8988T (cell line): Measurements from ENCODE around the gene TMEM269.

ENCODE experiments used
- DNase-seq: peaks from one replicate; pipeline ENCODE4 v3.0.0; 2011

Gene TMEM269, protein sequence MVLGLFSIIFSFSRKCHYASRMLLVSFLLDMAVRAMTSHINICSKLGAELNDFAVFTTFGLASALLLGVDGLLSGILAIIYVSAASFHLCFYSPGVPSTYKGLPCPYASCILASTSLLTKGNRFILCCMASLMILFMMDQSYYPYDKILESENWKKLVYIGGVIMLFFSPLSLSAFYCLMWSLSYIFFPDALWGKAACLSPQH

DNA sequence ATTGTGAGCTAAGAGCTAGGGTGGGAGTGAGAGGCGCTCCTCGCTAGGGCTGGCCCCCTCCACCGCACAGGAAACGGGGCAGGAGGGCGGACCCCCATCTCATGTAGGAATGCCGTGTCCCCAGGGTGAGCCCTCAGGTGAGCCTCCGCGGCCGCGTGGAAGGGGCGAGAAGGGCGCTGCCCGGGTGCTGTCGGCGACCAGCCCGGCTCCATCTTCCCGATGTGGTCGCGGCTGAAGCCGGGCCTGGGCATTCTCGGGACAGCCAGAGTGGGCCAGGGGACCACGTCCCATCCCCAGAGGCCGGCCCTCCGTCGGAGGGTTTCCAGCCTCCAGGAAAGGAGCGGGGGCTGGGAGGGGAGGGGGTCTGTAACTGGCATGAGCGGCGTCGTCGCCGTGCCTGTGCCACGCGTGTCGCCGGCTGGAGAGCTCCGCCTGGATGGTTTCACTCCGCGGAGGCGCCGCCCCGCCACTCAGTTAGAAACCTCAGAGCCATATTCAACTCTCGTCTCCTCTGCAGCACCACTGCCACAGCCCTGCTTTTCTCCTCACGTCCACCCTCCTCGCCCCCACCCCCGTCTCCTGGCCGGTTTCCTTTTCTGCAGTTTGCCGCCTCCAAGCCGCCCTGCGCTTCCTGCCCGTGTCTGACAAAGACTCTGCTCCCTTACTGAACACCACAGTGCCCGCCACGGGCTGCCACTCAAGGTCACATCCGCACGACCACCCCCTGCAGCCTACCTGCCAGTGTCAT lies at the start of gene TMEM269:
TMEM269 (plus strand) TSS at position 46 of the 748 bp plus-strand sequence. CDS start 4,903 bp downstream, outside the sequence.
- DNase-seq = no peak

DNA sequence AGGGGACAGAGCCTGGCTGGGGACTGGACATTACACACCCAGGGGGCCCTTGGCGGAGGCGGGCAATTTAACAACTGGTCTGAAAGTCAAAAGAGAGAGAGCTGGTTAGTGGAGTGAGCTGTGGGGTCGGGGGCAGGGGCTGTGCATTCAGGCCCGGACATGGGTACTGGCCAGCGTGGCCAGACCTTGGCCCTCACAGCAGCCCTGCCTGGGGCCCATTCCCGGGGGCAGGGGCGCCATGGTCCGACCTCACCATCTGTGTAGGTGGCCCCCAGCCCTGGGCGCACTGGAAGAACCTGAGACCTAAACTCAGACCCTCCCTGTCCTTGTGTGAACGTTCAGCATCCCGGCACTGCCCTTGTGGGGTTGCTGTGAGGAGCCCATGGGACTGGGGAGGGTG lies 49.7 kb upstream of the TMEM269 start:
- no peak for DNase-seq

DNA sequence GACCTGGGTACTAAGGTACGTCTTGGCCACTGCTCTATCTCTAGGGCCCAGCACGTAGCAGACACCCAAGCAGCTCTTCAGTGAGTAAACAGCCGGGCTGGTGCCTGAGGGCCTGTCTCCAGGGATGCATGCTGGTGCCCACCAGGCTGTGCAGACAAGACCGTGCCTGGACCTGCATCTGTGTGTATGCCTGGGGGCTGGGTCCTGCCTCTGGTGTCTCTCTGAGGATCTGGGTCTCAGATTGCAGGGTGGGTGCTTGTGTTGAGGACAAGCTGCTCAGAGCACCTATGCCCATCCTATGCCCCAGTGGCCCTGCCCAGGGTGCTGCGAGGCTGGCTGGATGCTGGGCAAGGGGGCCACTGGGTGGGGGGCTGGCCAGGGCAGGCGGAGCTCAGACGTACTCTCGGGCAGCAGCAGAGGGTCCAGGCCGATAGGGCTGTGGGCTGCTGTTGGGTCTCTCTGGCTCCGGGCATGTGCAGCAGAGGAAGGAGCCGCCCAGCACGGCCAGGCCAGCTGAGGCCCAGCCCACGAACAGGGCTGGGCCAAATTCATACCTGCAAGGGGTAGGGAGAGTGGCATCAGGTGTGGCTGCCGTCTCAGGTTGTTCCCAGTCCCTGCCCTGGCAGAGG lies 49.2 kb upstream of the TMEM269 start:
- DNase-seq = no peak

DNA sequence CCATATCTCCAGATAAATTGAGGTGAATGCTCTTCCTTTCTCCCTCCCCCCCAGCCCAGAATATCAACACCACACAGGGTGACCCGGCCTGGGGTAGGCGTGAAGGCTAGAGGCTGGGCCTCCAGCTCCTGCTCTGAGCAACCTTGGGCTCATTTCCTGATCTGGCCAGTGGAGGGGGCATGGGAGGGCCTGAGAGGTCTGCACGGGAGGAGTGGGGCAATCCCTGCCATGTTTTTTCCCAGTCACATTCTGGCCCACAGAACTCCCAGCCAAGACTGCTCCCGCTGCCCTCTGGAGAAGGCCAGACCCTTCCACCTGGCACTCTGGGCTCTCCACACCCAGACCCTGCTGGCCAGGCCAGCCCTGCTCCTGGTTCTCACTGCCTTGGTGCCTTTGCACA lies 48.6 kb upstream of the TMEM269 start:
- DNase-seq = peak; percentile 58

DNA sequence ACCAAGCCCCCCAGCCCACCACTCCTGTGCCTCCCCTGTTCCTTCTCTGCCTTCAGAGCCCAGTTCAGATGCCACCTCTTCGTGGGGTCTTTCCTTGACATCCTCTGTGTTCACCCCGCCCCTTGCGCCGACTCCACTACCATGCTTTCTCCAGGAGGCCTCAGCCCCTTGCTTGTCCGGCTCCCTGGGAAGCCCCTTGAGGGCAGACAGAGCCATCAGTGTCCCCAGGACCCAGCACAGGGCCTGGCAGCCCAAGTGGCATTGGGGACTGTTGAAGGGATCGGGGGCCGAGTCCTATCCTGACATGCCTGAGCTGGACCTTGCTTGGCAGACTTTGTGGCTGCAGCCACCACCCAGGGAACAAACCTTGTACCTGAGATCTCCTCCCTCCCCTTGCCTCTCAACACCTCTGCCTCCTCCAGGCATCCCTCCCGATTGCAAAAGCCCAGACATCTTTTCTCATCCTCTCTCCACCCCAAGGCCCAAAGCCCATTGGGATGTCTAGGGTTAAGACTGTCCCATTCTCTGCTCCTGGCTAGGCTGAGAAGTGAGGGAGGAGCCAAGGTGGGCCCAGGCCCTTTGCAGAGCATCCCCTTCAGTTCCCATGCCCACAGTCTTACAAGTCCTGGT lies 48.1 kb upstream of the TMEM269 start:
- DNase-seq = no peak

DNA sequence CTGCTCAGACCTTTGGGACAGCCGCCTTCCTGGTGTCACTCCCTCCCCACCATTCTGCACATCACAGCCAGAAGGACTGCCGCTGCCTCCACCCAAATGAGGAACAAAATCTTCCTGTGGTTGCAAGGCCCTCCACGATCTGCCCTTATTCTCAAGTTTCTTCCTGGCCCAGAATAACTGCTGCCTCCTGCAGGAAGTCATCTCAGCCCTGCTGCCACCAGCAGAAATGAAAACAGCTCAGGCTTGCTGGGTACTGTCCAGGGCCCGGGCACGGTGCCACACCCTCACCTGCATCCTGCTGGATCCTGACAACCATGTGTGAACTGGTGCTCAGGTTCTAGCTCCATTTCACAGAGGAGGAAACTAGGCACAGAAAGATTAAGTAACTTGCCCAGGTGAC lies 47.5 kb upstream of the TMEM269 start:
- no peak for DNase-seq

DNA sequence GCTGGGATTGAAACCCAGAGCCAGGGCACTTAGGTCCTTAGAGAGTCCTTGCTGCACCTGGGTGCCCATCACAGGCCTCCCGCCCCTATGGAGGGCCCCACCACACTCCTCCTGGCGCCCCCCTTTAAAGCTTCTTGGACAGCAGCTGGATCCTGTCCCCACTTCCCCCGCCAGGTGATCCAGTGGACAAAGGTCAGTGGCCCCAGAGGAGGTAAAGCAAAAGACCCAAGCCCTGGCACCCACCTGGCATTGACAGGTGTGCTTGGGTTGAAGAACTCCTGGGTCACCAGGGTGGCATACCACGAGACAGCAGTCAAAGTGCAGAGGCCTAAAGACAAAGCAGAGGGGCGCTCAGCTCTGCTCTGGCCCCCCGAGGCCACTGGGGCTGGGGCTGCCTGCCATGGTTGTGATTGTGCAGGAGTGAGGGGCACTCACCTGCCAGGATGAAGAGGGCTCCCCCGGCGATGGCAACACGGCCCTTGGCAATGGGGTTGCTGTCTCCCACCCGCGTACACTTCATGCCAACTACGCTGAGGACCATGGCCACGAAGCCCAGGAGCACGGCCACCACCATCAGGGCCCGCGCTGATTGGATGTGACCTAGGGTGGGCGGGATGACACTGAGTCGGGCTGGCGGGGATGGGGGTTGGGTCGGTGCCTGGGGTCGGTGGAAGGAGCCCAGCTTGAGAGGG lies 46.7 kb upstream of the TMEM269 start:
- DNase-seq = no peak

DNA sequence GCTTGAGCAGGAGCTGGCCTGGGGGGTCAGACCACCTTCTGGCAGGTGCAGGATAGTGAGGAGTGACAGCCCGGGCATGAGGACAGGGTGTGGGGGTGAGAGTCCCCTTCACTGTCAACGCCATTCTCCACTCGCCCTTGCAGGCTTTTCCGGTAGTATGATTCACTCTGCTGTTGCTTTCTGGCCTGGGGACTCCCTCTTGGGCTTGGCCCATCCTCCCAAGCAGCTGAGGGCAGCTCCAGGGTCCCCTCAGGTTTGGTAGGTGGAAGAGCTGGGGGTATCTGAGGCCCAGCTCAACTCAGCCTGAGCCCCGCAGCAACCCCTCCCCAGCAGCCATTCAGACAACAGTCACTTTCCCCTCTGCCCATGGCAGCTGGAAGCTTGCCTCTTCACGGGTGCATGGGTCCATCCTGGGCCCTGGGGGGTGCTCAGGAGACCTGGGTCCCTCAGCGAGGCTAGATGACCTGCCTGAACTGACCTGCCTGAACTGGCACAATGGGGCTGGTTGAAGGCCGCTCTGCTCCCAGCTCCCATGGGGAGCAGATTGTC lies 46.0 kb upstream of the TMEM269 start:
- no peak for DNase-seq

DNA sequence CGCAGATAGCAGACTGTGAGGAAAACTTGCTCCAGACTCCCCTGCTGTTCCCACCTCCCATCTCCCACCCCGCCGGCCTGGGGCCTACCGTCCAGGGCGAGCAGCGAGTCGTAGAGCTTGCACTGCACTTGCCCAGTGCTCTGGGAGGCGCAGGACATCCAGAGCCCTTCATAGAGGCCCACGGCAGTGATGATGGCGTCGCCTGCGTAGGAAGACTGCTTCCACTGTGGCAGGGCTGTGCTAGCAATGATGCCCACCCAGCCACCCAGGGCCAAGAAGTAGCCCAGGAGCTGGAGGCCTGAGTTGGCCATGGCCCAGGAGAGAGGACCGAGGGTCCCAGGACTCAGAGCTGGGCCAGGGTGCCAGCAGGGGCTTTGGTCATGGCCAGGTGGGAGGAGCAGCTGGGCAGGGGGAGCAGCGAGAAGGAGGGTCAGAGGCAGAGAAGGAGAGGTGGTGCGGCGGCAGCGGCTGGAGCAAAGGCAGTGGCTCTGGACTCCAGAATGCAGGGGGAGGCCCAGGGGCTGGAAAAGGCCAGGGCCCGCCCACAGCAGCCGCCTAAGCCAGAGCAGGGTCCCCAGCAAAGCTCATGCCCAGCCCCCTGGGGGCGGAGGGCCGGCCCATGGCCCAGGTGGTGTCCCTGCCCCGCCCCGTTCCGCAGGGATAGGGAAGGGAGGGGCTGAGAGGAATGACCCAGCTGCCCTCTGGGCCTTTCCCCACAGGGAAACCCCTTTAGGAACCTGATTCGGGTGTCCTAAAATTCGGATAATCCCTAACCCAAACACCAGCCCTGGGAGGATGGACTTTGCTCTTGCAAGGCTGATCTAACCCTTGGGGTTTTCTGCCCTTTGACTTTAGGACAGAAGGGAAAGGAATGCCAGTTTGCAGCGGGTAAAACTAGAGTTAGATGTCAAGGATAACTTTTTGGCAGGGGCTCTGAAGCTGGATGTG lies 44.8 kb upstream of the TMEM269 start, which contains the start of gene CLDN19:
CLDN19 (minus strand) TSS at position 484 of the 948 bp plus-strand sequence; CDS start at position 311, 173 bp downstream.
- DNase-seq = no peak

DNA sequence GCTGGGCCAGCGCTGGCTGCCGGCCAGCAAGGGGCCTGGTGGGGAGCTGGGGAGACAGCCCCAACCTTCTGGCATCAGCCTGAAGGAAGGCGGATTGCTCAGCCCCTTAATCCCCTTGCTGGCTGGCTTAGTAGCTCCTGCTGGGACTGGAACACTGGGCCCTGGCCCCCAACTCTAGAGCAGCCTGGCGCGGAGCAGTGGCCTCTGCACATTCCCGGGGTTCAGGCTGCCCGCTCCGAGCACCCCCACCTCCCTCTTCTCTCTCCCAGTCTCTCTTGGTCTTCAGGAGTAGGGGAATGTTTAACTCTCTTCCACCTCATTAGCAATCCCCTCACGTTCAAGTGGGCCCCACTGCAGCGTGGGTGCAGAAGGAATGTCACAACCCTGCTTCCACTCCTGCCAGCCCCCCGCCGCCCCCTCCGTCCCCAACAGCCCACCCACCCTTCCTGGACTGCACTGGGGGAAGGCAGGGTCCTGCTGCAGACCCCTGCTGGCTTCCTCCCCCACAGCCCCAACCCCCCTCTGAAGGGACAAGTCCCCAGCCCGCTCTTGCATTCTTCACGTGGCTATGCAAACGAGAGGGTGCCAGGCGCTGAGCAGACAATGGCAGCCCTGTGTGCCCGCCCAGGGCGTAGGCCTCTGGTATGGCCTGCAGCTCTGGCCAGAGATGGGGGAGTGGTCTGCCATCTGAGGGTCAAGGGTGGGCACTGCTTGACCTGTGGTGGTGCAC lies 43.8 kb upstream of the TMEM269 start:
- no peak for DNase-seq

DNA sequence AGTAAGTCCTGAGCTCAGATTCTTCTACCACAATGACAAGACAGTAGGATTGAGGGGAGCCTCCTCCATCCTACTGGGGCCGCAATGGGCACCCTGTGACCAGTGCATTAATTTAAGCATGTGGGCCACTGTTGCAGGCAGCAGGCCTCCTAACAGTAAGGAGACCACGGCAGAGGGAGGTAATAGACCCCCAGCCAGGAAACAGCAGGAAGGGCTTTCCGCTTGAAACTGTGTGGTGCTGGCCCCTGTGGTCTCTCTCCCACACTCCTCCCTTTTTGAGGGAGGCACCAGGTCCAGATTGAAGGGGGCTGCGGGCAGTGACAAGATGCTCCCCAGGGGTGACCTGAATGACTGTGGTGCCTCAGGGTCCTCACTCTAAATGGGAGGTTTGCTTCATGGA lies 43.1 kb upstream of the TMEM269 start:
- no peak for DNase-seq

DNA sequence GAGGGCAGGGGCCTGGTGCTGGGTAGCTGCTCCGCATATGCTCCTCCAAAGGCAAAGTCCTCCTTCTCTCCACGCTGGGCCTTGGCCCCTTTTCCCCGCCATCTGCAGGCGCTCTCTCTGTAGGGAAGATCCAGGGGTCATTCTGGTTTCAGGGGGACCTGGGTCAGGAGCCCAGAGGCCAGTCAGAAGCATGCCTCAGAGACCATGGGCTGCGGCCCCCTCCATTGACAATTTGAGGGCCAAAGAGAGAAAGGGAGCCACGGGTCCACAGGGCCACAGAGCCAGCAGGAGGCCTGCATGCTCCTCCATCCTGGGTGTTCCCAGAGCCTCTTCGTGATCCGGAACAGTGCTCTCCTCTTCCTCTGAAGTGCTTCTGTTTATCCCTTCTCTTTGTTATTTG lies 42.6 kb upstream of the TMEM269 start:
- DNase-seq = no peak

DNA sequence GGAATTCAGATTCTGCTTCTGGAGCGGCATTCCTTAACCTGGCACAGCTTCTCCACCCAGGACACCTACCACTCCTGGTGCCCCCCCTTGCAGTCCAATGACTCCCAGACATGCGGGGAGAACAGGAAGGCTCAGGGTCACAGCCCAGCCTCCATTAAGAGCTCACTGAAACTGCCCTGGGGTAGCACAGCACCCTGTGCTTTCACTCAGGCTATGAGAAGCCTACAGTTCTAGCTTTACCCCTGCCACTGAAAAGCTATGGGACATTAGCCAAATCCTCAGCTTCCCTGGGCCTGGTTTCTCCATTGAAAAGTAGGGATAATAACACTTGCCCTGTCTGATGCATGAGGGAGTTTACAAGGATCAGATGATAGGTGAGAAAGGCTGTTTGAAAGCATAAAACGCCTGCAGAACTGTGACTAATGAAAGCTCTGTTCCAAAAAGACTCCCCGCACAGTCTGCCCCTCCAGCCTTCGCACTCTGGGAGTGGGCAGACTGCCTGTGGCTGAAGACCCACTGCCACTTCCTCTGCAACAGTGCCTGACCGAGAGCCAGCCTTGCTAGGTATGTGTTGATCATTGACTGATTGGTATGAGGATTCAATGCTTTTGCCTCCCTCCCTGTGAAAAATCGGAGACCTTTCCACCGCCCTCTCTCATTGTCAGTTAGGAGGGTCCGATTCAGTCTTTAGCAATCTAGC lies 42.0 kb upstream of the TMEM269 start:
- DNase-seq = no peak

DNA sequence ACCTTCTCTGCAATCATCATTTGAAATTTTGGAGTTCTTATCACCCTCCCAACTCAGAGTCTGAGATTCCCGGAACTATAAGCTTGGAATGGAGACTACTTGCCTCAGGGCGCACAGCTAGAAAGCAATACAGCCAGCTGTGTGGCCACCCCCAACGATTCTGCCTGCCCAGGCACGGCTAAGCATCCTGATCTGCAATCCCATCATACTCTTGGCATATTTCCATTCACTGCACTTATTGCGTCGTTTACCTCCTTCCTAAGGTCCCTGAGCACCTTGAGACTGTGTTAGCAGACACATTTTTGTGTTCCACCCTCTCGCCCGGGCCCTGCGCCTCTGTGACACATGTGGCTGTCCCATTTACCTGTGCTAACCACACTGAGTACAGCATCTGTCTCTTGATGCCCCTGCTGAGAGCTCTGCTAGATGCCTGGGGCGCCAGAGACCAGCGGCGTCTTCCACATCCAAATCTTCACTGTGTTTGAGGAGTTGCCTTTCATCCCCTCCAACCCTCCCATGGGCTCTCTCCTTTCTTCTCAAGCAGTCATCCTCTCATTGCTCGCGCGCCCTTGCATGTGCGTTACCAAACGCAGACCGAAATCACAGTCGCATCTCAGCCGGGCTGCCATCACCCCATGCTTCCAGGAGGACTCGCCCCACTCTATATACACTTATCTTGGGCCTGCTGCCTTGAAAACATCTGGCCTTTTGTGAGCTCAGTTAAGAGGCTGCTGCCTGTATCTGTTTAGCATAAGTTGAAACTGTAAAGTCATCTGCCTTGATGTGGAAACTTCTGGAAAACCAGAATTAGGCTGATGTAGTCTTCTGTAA lies 41.3 kb upstream of the TMEM269 start:
- DNase-seq = no peak

DNA sequence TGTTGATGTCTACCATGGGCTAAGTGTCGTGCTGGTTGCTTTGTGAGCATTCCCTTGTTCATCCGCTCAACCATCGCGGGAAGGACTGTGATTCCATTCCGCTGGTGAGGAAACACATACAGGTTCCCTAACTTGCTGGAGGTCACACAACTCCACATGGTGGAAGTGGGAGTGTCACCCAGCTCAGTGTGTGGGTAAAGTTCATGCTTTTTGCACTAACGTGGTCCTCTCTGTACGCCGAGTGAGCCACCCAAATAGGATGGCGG lies 40.7 kb upstream of the TMEM269 start:
- no peak for DNase-seq

DNA sequence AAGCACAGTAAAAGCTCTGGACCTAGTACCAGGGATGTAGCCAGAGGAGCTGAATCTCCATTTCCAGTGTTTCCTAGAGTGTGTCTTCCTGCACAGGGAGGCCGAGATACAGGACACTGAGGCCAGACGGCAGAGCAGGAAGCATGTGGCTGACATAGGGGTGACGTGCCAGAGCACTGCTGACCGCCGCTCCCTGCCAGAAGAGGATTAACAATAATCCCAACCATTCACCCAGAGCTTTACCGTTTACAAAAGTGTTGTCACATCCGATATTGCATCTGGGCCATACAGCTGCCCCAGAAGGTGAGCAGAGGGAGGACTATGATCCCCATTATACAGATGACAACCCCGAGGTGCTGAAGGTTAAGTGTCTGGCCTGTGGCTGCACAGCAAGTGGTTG lies 38.9 kb upstream of the TMEM269 start:
- DNase-seq = no peak

DNA sequence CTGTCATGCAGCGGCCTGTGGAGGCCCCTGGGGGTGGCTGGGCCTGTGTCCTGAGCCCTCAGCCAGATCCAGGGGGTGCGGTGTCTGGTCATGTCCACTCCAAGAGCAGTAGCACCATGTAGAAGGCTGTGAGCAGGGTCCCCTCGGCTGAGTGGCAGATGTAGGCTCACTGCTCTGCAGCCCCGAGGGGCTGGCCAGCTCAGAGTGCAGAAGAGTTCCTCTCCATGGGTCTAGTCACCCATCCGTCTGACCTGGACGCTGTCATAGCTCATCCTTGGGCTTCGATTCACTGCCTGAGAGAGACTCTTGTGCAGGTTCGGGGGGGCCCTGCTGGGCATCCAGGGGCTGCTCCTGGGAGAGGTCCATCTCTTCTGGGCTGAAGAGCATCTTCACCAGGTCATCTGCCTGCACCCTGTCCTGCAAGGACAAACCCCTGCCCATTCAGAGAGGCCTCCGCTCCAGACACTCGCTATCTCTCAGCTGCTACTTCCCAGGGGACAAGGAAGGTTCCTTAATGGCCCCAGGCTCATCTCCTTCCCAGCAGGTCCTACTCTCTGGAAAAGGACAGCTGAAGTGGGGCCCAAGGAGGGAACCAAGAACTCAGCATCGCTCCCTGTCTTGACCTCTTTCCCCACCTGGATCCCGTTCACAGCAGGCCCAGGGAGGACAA lies 38.2 kb upstream of the TMEM269 start:
- DNase-seq = no peak

DNA sequence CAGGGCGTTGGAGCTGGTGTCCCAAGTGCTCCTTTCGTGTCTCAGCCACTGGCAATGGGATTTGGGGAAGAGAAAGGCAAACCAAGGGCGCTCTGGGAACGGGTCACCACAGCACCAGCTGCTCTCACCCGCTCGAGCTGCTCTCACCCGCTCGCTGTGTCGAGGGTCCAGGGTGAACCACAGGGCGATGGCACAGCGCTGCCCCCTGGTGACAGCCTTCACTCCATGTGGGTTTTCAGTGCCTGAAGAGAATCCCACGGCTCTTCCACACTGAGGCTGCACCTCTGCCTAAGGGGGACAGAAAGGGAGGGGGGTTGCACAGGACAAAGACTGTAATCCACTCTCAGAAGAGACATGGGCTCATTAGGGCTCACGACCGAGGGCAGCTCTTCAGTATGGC lies 37.7 kb upstream of the TMEM269 start:
- DNase-seq = no peak

DNA sequence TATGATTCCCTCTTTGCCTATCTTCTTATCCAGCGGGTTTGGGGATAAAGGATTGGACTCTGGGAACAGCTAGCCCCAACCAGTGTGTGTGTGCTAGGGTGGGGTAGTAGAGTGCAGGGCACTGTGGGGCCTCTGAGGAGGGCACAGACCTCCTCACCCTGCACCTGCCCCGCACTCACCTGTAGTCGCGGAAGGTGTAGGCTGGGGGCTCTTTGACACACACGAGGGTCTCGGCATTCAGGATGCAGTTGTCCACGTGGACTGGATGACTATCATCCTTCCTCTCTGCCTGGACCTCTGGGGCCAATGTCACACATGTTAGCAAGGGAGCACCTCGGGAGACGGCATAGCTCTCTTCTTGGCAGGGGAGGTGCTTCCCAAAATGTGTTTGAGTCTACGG lies 36.8 kb upstream of the TMEM269 start:
- no peak for DNase-seq
